Activated CD8-positive, alpha-beta memory T cell treated with anti-CD3 and anti-CD28 coated beads, Interleukin-2, amount 50 U/mL, for 48 hours (primary cell): ENCODE measurements around the gene PDCD5.
"Not testable (repeated sequence)": the region's sequence is repeated elsewhere in the genome, so short reads cannot be mapped to it uniquely, and the experiment has no call there.

Experiments used
- DNase-seq: peaks from one replicate; pipeline ENCODE4 v3.0.0-alpha.2; 2020

Gene PDCD5

DNA sequence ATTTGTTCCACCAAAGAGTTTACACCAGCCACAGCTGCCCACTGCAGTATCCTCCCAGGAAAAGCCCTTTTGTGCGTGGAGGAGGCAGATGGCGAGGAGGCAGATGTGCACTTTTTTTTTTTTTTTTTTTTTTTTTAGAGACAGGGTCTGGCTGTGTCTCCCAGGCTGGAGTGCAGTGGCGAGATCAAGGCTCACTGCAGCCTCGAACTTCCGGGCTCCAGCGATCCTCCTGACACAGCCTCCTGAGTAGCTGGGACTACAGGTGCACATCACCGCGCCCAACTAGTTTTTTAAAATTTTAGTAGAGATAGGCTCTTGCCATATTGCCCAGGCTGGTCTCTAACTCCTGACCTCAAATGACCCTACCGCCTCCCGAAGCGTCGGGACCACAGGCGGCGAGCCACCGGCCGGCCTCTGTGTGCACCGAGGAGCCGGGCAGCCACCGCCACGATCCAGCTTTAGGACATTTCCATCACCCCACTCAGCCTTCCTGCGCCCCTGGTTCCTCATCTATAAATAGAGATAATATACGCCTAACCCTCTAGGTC is 563 bp upstream of the PDCD5 start:
- no peak for DNase-seq

- no peak for DNase-seq
Observed at GRCh38 chr19:32581705-32582179, 752 bp downstream of the PDCD5 start.

- DNase-seq = not testable (repeated sequence)
Observed at GRCh38 chr19:32587747-32588504, 6.9 kb downstream of the PDCD5 start.

DNA sequence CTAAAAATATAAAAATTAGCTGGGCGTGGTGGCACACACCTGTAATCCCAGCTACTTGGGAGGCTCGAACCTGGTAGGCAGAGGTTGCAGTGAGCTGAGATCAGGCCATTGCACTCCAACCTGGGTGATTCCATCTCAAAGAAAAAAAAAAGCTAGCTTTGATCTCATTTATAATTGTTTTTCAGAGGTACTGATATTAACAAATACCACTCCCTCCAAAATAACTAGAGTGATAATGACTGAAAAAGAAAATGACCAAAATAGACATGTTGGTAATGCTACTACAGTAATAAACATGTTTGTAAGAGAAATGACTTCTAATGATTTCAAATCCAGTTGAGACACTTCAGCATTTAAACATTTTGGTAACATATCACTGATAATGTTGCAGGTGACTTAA is 13.0 kb downstream of the PDCD5 start:
- DNase-seq = no peak

DNA sequence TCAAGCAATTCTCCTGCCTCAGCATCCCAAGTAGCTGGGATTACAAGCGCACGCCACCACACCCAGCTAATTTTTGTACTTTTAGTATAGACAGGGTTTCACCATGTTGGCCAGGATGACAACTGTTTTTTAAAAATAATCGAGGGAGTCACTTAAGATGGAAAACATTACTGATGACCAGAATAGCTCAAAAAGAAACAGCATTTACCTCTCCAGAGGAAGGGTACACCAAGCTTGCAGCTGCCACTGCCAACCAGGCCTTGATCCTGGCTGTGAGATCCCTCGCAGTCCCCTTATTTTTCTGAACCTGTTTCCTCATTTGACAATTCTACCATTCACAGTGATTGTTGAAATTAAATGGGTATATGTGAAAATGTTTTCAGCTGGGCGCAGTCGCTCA is 14.5 kb downstream of the PDCD5 start:
- DNase-seq = no peak

DNA sequence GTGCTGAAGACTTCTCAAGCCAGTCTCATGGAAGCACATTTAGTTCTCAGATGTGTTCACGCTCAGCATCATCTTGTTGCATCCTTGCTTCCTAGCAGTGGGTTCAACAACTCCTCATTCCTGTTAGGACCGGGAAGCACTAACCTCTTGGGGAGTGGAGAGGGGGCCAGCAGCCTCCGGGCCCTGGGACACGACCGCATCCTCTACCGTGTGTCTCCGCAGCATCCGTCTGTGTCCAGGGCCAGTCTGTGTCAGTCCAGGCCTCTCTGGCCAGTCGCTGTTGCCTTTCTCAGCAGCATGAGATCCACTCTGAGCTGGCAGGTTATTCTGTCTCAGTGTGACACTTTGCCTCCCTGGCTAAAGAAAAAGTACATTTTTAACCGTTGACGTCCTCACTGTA is 17.0 kb downstream of the PDCD5 start:
- DNase-seq = no peak

DNA sequence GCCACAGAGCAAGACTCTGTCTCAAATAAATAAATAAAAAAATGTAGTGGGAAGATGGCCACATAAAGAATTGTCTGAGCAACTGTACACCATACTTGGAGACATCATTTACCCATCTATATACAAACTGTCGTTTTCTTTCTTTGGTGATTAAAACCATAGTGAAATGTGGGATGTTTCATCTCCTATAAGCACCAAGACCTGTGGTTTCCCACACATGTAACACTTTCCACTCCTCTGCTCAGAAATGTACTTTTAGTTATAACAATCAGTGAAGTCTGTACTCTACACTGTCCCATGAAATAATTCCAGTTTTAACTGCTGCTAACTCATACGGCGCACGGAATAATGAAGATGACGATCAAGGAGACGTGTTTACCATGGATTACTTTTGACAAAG is 18.3 kb downstream of the PDCD5 start:
- no peak for DNase-seq

DNA sequence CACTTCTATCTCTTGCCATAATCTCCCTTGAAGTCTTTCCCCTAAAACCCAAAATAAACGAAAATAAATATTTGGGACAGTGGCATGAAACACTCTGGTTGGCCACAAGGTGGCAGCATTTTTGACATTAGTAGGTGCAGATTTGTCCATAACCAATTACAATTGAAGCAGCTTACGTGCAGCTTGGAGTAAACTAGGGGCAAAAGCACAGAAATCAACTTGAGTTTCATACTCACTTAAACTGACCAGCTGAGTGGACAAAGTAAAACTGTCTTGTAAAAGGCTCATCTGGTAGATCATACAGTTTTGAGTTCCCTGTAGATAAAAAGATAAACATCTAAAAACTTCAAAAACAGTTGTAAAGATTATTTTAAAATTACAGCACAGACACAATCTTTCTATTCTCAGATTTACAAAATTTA is 18.8 kb downstream of the PDCD5 start:
- no peak for DNase-seq

GRCh38 chr19:32603961-32604360 is 23.0 kb downstream of the PDCD5 start:
- DNase-seq = no peak

DNA sequence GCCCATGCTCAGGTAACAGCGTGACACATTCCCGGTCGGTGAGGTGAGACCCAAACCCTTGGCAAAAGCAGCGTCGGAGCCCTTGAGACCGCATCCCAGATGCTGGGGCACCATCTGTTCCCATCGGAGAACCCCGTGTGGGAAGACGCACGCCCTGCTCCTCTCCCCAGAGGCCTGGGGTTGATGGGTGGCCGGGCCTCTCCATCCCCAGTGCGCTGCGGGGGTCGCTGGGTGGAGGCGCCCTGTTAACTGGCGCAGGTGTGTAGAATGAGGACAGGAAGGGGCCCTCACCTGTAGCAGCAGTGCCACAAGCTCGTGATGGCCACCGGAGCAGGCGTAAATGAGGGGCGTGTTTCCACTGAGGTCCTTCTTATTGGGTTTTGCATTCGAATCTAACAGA is 24.6 kb downstream of the PDCD5 start:
- no peak for DNase-seq

GRCh38 chr19:32606289-32606688 is 25.3 kb downstream of the PDCD5 start:
- DNase-seq = no peak

DNA sequence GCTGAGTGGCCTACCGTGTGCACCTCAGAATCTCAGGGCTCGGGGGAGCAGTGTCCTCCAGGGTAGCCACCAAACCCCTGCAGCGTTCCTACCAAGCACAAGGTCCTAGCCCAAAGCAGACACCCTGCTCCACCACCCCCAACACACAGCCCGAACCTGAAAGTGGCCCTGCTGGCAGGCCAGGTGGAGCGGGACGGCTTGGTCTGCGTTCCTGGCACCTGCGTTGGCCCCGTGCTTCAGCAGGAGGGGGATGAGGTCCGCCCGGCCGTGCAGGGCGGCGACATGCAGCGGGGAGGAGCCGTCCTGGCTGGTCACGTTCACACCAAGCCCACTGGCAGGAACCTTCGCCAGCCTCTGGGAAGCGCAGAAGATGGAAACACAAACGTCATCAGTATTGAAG is 26.5 kb downstream of the PDCD5 start:
- no peak for DNase-seq

DNA sequence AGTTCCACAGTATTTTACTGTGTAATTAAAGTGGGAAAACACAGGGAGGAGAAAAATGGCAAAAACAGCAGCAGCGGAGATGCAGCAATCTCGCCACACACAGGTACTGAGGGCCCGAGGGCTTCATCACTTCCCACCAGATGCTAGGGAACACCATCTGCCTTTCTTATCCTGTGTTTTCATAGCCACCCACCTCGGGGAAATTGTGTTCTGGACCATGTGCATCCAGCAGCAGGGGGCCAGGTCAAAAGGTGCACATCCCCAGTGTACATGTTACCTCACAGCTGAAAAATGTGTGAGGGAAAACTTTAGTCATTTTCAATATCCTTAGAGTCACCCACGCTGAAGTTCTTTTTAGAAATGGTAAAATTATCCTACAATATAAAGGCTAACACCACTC is 30.2 kb downstream of the PDCD5 start:
- no peak for DNase-seq

DNA sequence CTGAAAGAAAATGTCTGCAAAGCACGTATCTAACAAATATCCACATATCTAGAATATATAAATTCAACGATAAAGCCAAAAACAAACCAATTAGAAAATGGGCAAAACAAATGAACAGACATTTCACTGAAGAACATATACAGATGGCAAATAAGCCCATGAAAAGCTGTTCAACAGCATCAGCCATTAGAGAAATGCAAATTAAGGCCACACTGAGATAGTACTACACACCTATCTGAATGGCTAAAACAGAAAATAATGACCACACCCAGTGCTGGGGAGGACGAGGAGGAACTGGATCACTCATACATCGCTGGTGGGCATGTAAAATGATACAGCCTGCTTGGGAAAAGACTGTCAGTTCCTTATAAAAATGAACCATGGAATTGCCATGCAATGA is 32.0 kb downstream of the PDCD5 start:
- DNase-seq = no peak

DNA sequence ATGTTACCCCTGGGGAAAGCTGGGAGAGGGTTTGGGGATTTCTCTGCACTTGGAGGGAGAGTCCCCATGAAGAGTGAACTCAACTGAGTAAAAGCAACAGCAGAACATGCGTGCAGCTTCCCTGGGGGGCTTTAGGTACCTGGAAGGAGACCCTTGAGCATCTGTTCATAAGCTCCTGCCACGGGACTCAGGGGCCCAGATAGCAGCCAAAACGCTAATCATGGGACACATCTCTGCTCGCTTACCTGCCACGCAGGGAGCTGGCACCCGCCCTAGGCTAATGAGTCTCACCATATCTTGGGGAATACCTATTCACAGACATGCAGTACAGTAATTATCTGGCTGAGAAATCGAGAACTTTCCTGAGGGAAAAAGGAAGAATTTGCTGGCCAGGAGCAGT is 33.9 kb downstream of the PDCD5 start:
- no peak for DNase-seq

GRCh38 chr19:32615569-32615968 is 34.6 kb downstream of the PDCD5 start:
- DNase-seq = no peak

GRCh38 chr19:32619051-32619685 is 38.2 kb downstream of the PDCD5 start:
- DNase-seq = no peak

- no peak for DNase-seq
Observed at GRCh38 chr19:32622002-32622401, 41.0 kb downstream of the PDCD5 start.

GRCh38 chr19:32624410-32624809 is 43.4 kb downstream of the PDCD5 start:
- no peak for DNase-seq

DNA sequence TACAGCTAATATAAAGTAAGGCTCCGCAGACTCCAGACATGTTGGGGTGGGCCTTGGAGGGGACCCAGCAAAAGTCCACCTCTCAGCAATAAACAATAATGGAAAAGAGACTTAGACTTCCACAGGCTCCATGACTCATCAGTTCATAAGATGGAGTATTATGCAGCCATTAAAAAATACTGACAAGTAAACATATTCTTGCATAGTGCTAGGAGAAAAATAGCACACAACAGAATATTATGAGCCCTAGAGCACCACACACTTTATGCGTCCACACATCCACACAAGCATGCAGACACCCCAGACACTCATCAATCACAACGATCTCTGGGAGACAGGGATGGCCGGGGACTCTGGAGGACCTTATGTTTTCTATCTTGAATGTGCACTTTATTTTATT is 46.0 kb downstream of the PDCD5 start:
- no peak for DNase-seq

GRCh38 chr19:32627714-32628270 is 46.8 kb downstream of the PDCD5 start:
- no peak for DNase-seq

DNA sequence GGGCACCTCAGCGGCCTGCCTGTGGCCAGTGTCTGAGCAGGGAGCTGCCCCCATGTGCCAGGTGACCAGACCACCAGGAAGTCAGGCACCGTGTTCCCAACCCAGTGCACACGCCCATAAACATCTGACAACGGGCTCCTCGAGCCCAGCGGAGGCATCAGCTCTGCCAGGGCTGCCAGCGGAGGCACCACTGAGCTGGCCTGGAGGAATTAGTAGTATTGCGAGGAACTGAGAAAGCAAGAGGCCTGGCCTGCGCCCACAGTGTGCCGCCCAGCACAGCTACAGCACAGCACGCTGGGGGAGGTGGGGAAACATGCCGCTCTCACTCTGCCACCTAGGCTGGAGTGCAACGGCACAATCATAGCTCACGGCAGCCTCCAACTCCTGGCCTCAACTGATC is 49.3 kb downstream of the PDCD5 start:
- DNase-seq = no peak

DNA sequence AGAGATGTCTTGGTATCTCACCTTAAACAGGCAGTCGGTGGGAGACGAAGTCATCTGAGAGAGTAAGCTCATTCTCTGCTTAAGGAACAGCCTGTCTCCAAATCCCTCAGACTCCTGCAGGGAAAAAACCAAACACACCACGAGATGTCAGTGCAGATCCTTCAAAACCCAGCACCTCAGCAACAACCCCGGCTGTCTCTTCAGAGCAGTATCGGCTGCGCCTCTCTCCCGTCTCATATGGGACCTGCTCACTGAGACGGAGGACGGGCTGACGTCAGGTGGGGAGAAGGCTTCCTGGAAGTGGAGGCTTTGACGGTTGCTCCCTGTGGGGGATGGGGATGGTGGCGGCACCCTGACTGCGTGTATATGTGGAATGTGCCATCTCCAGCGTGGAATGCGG is 50.4 kb downstream of the PDCD5 start:
- no peak for DNase-seq
